Kidney (tissue), 14 donors: ENCODE results near the gene CTSA. TPM values are rescaled to one million over a fixed set of nuclear protein-coding genes. Genes with fewer than 3 reads are reported as not detected.

Source experiments
- DNase-seq, 5 donors: peaks; one replicate each; pipeline ENCODE4 v3.0.0-alpha.2; 2013 to 2020
- FAIRE-seq: peaks from 2 replicates; lab custom pipeline; 2012; peaks lifted over from hg19 to GRCh38; lab: Jason Lieb, UNC
- H3K27ac ChIP-seq, 2 donors: one replicate each; pipeline ENCODE4 v1.7.0; 2013; ENCODE audit warnings: low read depth in 2 of 2, low read length in 2 of 2, inconsistent platforms in 1 of 2
- H3K27me3 ChIP-seq: one replicate; pipeline ENCODE4 v1.7.1; 2013; ENCODE audit warnings: low read length, inconsistent platforms; ENCODE audit not compliant: control insufficient read depth, insufficient read depth
- H3K36me3 ChIP-seq, 3 donors: one replicate each; pipeline versions ENCODE4 v1.7.0 to v1.7.1; 2013; ENCODE audit warnings: low read length in 3 of 3, control low read depth in 1 of 3, inconsistent platforms in 1 of 3; ENCODE audit not compliant: insufficient read depth in 3 of 3, control insufficient read depth in 2 of 3
- H3K4me1 ChIP-seq, 3 donors: one replicate each; pipeline versions ENCODE4 v1.7.0 to v1.7.1; 2013; ENCODE audit warnings: low read length in 3 of 3, inconsistent platforms in 1 of 3, low read depth in 1 of 3; ENCODE audit not compliant: control insufficient read depth in 2 of 3, insufficient read depth in 2 of 3
- H3K4me3 ChIP-seq, 3 donors: one replicate each; pipeline versions ENCODE4 v1.7.0 to v1.8.1; 2013; ENCODE audit warnings: low read length in 3 of 3, control low read depth in 1 of 3, inconsistent platforms in 1 of 3
- H3K9ac ChIP-seq, 3 donors: one replicate each; pipeline versions ENCODE4 v1.7.0 to v1.7.1; 2013; ENCODE audit warnings: low read length in 3 of 3, control low read depth in 1 of 3, inconsistent platforms in 1 of 3
- H3K9me3 ChIP-seq, 3 donors: one replicate each; pipeline versions ENCODE4 v1.7.0 to v1.7.1; 2013; ENCODE audit warnings: low read length in 3 of 3, control low read depth in 1 of 3, inconsistent platforms in 1 of 3; ENCODE audit not compliant: control insufficient read depth in 2 of 3, insufficient read depth in 1 of 3
- intact Hi-C: fragments of 100-400 bp; cut with DNase I; formaldehyde crosslinking; loops from one replicate; pipeline ENCODE4 v1.11.1; 2022
- polyA plus RNA-seq: library from polyadenylated mRNA; stranded (reverse); fragments of 350-450 nt; fragmentation: Illumina TruSeq; extraction: RNeasy Lipid Tissue Mini Kit (QIAGEN cat#74804); gene quantifications from one replicate; pipeline ENCODE4 v1.2.3, GENCODE V29; 2014; ENCODE audit warnings: low read depth, low replicate concordance; ENCODE audit not compliant: insufficient read depth
- total RNA-seq: library from RNA; stranded (reverse); fragmentation: NEBNext Ultra II Directional; extraction: Animal tissue kit (Norgen Biotek cat#: 25700); gene quantifications from one replicate; pipeline ENCODE4 v1.2.1, GENCODE V29; 2021
- TF ChIP-seq, protein P1 (sequence below): IDR thresholded peaks from 3 replicates; pipeline ENCODE4 v1.5.1; 2012; ENCODE audit warnings: mild to moderate bottlenecking, moderate library complexity, borderline replicate concordance; ENCODE audit not compliant: insufficient read depth; ENCODE audit errors: extremely low read depth
- donor health status: control.
- donor health status: control.
- donor health status: control.
- donor health status: control.
- donor health status: control.
- donor health status: DM: yes; HTN: yes; CAD: no.
- donor health status: Normal renal cell carcinoma (clear cell type).

CTSA gene
- total and polyA plus RNA-seq, 2 donors from 2014 or later, result 180 to 408 TPM

GRCh38 chr20:45937765-45938164, 46.6 kb downstream of the CTSA start:
- no peaks in the 10 kb centered on the region for H3K9me3 ChIP-seq
- DNase-seq, result no peak
- intact Hi-C loops, result no loop called here
- no peak for FAIRE-seq
- peaks cover 0 to 8% (median 5%) of the 10 kb centered on the region in 3 donors for H3K4me1 ChIP-seq
- H3K9ac ChIP-seq, result no peak overlapping the region
- H3K27ac ChIP-seq, result no peak overlapping the region
- TF ChIP-seq, protein P1, sequence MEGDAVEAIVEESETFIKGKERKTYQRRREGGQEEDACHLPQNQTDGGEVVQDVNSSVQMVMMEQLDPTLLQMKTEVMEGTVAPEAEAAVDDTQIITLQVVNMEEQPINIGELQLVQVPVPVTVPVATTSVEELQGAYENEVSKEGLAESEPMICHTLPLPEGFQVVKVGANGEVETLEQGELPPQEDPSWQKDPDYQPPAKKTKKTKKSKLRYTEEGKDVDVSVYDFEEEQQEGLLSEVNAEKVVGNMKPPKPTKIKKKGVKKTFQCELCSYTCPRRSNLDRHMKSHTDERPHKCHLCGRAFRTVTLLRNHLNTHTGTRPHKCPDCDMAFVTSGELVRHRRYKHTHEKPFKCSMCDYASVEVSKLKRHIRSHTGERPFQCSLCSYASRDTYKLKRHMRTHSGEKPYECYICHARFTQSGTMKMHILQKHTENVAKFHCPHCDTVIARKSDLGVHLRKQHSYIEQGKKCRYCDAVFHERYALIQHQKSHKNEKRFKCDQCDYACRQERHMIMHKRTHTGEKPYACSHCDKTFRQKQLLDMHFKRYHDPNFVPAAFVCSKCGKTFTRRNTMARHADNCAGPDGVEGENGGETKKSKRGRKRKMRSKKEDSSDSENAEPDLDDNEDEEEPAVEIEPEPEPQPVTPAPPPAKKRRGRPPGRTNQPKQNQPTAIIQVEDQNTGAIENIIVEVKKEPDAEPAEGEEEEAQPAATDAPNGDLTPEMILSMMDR, result no peak
- H3K4me3 ChIP-seq, result no peak overlapping the region
- peaks cover 10 to 39% (median 28%) of the 10 kb centered on the region in 3 donors for H3K36me3 ChIP-seq
- no peaks in the 10 kb centered on the region for H3K27me3 ChIP-seq

GRCh38 chr20:45938727-45939438, 47.7 kb downstream of the CTSA start:
- TF ChIP-seq, protein P1, result no peak
- no peak overlapping the region for H3K4me3 ChIP-seq
- H3K9ac ChIP-seq, result no peak overlapping the region
- no peak overlapping the region for H3K27ac ChIP-seq
- H3K36me3 ChIP-seq, result peaks cover 18 to 50% (median 39%) of the 10 kb centered on the region in 3 donors
- H3K9me3 ChIP-seq, result no peaks in the 10 kb centered on the region
- H3K4me1 ChIP-seq, result peaks cover 0 to 3% (median 0%) of the 10 kb centered on the region in 3 donors
- DNase-seq (no peak), FAIRE-seq (no peak)
- intact Hi-C loops, result no loop called here
- no peaks in the 10 kb centered on the region for H3K27me3 ChIP-seq

- H3K4me3 ChIP-seq, result no peak overlapping the region
- H3K4me1 ChIP-seq, result peaks cover 0 to 3% (median 0%) of the 10 kb centered on the region in 3 donors
- H3K36me3 ChIP-seq, result peaks cover 23 to 62% (median 51%) of the 10 kb centered on the region in 3 donors
- intact Hi-C loops, result loop anchor here (10.0 kb wide), 1 partner anchor 135 kb away; no protein-coding TSS in a partner anchor
- FAIRE-seq (no peak), DNase-seq (no peak)
- no peaks in the 10 kb centered on the region for H3K9me3 ChIP-seq
- no peaks in the 10 kb centered on the region for H3K27me3 ChIP-seq
- TF ChIP-seq, protein P1, result no peak
- no peak overlapping the region for H3K27ac ChIP-seq
- H3K9ac ChIP-seq, result no peak overlapping the region
Observed at GRCh38 chr20:45940053-45940452, 48.9 kb downstream of the CTSA start.
